Measurements from ENCODE around the gene POMGNT1.
"Not testable (repeated sequence)": the region's sequence is repeated elsewhere in the genome, so short reads cannot be mapped to it uniquely, and the experiment has no call there.

- TF ChIP-seq CTCF, POLR2AphosphoS5 (IDR thresholded peaks at IDR 0.05): not testable (repeated sequence)
Observed at GRCh38 chr1:46238865-46239264, 40.6 kb upstream of the POMGNT1 start.
